NCI-H510A (cell line): Measurements from ENCODE around the gene LRCH1.

Experiments
- DNase-seq: peaks from one replicate; lab custom pipeline; 2025; lab: John Stamatoyannopoulos, UW

Gene LRCH1

GRCh38 chr13:46615888-46616531 lies 63.0 kb downstream of the LRCH1 start:
- DNase-seq = no peak

GRCh38 chr13:46617229-46617721 lies 64.3 kb downstream of the LRCH1 start:
- DNase-seq = no peak

DNA sequence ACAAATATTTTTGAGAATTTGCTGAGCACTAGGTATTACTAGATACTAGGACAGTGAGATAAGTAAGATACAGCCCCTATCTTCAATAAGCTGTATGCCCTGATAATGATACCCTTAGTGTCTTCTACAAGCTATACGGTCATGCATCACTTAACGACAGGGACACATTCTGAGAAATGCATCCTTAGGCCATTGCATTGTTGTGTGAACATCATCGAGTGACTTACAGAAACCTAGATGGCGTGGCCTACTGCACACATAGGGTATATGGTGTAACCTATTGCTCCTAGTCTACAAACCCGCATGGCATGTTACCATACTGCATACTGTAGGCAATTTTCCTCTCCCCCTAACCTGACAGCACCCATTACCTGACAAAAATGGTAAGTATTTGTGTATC lies 64.9 kb downstream of the LRCH1 start:
- DNase-seq = no peak

DNA sequence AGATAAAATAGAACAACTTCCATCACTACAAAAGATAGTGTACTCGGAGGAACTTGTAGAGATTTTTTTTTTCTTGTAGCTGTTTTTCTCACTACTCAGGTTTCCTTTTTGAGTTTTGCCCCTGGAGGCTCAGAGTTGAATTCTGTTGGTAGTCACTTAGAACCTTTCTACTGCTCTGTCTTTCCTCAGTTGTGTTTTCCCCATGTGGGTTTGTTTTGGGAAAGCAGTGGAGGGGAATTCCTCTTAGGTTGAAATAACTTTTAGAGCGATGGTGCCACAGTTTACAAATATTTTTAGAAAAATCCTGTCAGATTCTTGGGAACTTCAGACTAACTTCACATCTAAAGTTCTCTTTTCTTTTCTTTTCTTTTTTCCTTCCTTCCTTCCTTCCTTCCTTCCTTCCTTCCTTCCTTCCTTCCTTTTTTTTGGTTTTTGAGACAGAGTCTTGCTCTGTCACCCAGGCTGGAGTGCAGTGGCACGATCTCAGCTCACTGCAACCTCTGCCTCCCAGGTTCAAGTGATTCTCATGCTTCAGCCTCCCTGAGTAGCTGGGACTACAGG lies 65.8 kb downstream of the LRCH1 start:
- DNase-seq = no peak

- no peak for DNase-seq
Measured at GRCh38 chr13:46620029-46620428, 67.1 kb downstream of the LRCH1 start.

GRCh38 chr13:46620471-46620870 lies 67.5 kb downstream of the LRCH1 start:
- no peak for DNase-seq

DNA sequence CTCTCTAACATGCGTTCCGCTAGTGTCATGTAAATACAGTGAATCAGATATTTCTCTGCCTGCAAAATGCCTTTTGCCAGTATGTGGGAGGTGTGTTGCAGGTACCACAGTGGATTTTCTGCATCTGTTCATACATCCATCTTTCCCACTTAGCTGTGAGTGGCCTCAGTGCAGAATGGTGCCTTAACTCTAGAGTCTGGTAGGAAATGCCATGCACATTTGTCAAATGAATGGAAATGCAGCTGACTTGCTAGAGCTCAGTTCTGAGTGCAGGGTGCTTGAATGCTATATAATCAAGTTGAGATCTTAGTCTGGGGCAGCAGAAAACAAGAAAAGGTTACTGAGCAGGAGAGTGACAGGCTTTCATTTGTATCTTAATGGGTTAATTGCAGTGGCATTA lies 68.2 kb downstream of the LRCH1 start:
- DNase-seq = no peak

- no peak for DNase-seq
Measured at GRCh38 chr13:46621792-46622629, 69.0 kb downstream of the LRCH1 start.

DNA sequence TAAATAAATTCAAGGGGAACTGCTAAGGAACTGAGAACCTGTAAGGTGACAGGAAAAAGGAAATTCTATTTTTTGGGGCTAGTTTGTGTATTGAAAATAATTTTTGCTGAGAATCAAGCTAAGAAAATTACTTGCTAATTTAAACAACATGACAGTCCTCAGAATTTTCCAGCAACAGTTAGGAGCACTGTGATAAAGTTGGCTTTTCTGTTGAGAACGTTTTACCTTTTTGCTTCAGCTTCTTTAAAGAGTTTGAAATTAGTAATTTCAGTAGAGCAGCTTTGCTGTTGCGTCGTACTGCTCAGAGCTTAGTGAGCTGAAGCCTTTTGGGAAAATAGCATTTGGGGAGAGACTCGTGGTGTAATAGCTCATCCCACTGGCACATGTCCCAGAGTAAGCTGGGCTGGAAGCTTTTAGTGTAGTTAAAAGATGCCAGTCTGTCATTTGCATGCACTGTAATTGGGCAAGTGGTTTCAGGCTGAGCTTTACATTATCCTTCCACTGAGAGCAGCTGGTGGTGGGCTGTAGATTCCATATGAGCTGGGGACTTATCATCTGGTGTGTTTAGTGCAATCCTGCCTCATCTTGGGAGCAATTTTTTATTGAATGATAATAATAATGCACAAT lies 69.8 kb downstream of the LRCH1 start:
- no peak for DNase-seq

DNA sequence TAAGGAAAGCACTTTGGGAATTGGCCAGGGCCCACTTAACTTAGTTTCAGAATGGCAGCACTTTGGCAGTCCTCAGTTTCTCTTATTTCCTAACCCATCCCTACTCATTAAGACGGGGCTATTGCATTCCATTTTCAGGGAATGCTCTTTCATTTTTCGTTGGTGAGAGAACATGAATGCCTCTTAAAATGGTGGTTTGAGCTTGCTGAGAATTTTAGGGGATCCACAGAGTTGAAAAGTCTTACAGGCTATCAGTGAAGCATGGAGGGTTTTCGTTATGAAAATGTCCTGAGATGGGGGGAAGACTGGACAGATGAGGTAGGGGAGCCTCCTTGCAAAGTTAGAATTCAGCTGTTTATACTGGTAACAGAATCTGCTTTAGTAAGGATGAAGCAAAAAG lies 71.4 kb downstream of the LRCH1 start:
- DNase-seq = no peak

- no peak for DNase-seq
Measured at GRCh38 chr13:46624821-46625220, 71.9 kb downstream of the LRCH1 start.

- no peak for DNase-seq
Measured at GRCh38 chr13:46627462-46627861, 74.5 kb downstream of the LRCH1 start.

- DNase-seq = no peak
Measured at GRCh38 chr13:46628622-46629365, 75.8 kb downstream of the LRCH1 start.

- no peak for DNase-seq
Measured at GRCh38 chr13:46629811-46630413, 76.9 kb downstream of the LRCH1 start.

DNA sequence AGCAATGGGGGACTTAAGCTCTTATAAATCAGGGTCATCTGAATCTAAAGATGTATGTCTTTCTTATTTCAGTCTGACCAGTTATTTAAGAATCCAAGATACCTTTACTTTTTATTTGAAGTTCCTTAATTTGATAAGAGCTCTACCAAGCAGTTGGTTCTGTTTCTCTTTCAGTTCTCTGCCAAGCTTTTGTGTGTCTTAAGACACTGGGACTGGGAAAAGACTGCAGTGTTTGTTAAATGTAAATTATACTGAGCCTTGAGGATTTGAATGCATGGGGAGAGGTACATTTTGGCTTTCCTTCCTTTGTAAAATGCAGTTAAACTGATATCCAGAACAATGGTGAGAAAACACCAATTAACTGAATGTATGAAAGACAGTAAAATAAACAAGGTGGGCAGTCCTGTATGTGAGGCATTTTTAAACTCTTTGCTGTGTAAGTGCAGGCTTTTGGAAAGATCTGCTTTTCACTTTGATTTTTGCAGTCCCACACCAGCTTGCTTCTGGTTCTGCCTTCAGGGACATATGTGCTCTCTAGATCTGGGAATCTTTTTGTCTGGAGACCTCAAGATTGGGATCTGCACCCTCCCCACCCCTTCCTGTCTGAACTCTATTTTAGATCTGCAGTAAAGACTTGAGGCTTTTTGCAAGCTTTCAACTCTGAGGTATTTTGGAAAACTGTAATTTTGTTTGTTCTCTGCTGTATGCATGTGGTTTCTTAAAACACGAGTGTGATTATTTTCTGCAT lies 77.6 kb downstream of the LRCH1 start:
- no peak for DNase-seq

- no peak for DNase-seq
Measured at GRCh38 chr13:46631179-46631542, 78.2 kb downstream of the LRCH1 start.

DNA sequence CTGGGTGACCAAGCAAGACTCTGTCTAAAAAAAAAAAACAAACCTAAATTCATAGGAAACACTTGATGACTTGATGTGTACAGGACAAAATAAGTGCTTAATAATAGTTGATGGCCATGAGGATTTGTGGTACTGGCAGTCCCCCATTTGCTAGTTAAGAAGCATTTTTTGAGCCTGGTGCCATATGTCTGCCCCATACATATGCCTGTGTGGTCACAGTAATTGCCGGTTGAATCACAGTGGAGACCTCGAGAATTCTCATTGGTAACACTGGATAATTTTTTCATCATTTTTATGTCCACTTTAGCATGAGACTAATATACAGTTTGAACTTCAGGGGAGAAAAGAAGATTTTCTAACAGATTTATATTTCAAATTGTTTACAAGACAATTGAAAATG lies 79.2 kb downstream of the LRCH1 start:
- DNase-seq = no peak

DNA sequence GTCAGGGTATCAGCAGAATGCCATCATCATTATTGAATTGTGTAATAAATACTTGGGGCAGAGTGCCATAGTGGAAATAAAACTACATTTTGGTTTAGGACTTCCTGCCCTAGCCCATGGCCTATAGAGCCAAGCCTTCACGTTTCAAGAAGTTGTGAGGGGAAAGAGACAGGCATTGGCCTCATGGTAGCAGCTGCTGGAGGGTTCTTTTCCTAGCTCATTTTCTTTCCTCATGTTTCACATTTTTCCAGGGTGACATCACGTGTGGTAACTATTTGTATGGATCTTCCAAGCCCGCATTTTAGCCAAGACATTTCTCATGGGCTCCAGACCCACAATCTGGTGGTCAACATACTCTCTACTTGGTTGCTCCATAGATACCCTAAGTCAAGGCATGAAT lies 80.4 kb downstream of the LRCH1 start:
- no peak for DNase-seq

- no peak for DNase-seq
Measured at GRCh38 chr13:46636451-46636850, 83.5 kb downstream of the LRCH1 start.

DNA sequence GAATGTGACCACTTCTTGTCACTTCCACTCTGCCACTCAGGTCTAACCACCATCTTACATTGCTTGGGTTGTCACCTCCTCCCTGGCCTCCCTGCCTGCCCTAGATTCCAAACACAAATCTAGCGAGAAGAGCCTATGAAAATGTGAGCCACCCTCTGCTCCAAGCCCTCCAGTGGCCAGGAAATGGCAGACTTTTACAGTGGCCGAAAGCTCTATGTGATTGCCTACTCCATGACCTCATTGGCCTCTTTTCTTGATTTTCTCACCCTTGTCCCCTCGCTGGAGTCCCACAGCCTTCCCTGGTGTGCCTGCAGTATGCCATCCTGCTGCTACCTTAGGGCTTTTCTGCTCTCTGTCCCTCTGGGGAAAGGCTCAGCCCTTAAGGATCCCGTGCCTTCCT lies 84.2 kb downstream of the LRCH1 start:
- DNase-seq = no peak

GRCh38 chr13:46638262-46638661 lies 85.3 kb downstream of the LRCH1 start:
- no peak for DNase-seq
